H9 (cell line): Measurements from ENCODE around the gene ZNF485. TPM values are rescaled to one million over a fixed set of nuclear protein-coding genes. Genes with fewer than 3 reads are reported as not detected.

Source experiments
- DNase-seq: peaks from one replicate; pipeline ENCODE4 v3.0.0-alpha.2; 2017
- H2AFZ ChIP-seq: one replicate; pipeline ENCODE4 v1.6.1; 2013; ENCODE audit warnings: mild to moderate bottlenecking, low read length, control low read depth, moderate library complexity
- H2AK5ac ChIP-seq: 2 replicates; pipeline ENCODE4 v1.6.1; 2013; ENCODE audit warnings: low read length, control low read depth, mixed read lengths; ENCODE audit not compliant: insufficient read length
- H2BK120ac ChIP-seq: one replicate; pipeline ENCODE4 v1.6.1; 2013; ENCODE audit warnings: low read depth, mild to moderate bottlenecking, low read length, control low read depth, inconsistent platforms; ENCODE audit not compliant: poor library complexity, severe bottlenecking
- H2BK12ac ChIP-seq: 2 replicates; pipeline ENCODE4 v1.6.1; 2013; ENCODE audit warnings: low read length, control low read depth, mixed read lengths, low read depth; ENCODE audit not compliant: insufficient read length
- H2BK15ac ChIP-seq: 2 replicates; pipeline ENCODE4 v1.6.1; 2013; ENCODE audit warnings: low read depth, low read length, control low read depth
- H2BK20ac ChIP-seq: one replicate; pipeline ENCODE4 v1.6.1; 2013; ENCODE audit warnings: low read depth, mild to moderate bottlenecking, low read length, control low read depth, inconsistent platforms; ENCODE audit not compliant: poor library complexity, severe bottlenecking
- H2BK5ac ChIP-seq: 2 replicates; pipeline ENCODE4 v1.6.1; 2013; ENCODE audit warnings: low read length, control low read depth, mixed read lengths; ENCODE audit not compliant: insufficient read length
- H3K14ac ChIP-seq: 2 replicates; pipeline ENCODE4 v1.6.1; 2013; ENCODE audit warnings: low read length, control low read depth; ENCODE audit not compliant: insufficient read depth
- H3K18ac ChIP-seq: 2 replicates; pipeline ENCODE4 v1.6.1; 2013; ENCODE audit warnings: low read depth, mild to moderate bottlenecking, mixed read lengths, low read length, control low read depth; ENCODE audit not compliant: insufficient read length
- H3K23ac ChIP-seq: 2 replicates; pipeline ENCODE4 v1.6.1; 2013; ENCODE audit warnings: low read length, control low read depth, mixed read lengths, low read depth; ENCODE audit not compliant: insufficient read length
- H3K23me2 ChIP-seq: 2 replicates; pipeline ENCODE4 v1.6.1; 2013; ENCODE audit warnings: low read depth, mild to moderate bottlenecking, mixed read lengths, low read length, control low read depth; ENCODE audit not compliant: insufficient read length, poor library complexity, severe bottlenecking
- H3K27ac ChIP-seq: 2 replicates; pipeline ENCODE4 v1.5.1; 2013; ENCODE audit warnings: low read length, control low read depth, mixed read lengths, low read depth; ENCODE audit not compliant: insufficient read length
- H3K27me3 ChIP-seq: 2 replicates; pipeline ENCODE4 v1.6.1; 2013; ENCODE audit warnings: low read length, control low read depth, inconsistent platforms; ENCODE audit not compliant: insufficient read depth
- H3K4ac ChIP-seq: 2 replicates; pipeline ENCODE4 v1.6.1; 2013; ENCODE audit warnings: low read depth, mild to moderate bottlenecking, control low read depth, inconsistent platforms, low read length, moderate library complexity
- H3K4me1 ChIP-seq: 2 replicates; pipeline ENCODE4 v1.6.1; 2013; ENCODE audit warnings: low read length, control low read depth, inconsistent platforms; ENCODE audit not compliant: insufficient read depth
- H3K4me2 ChIP-seq: 2 replicates; pipeline ENCODE4 v1.6.1; 2013; ENCODE audit warnings: low read length, control low read depth, mixed read lengths; ENCODE audit not compliant: insufficient read length, insufficient read depth
- H3K56ac ChIP-seq: 2 replicates; pipeline ENCODE4 v1.6.1; 2013; ENCODE audit warnings: low read depth, mild to moderate bottlenecking, mixed read lengths, low read length, control low read depth; ENCODE audit not compliant: insufficient read length
- H3K79me1 ChIP-seq: 2 replicates; pipeline ENCODE4 v1.6.1; 2013; ENCODE audit warnings: low read depth, mild to moderate bottlenecking, moderate library complexity, low read length, control low read depth, inconsistent platforms; ENCODE audit not compliant: insufficient read depth, poor library complexity, severe bottlenecking
- H3K79me2 ChIP-seq: 2 replicates; pipeline ENCODE4 v1.6.1; 2013; ENCODE audit warnings: low read length, control low read depth, inconsistent platforms; ENCODE audit not compliant: insufficient read depth
- H3K9ac ChIP-seq: 2 replicates; pipeline ENCODE4 v1.6.1; 2013; ENCODE audit warnings: low read length, control low read depth, mixed read lengths; ENCODE audit not compliant: insufficient read length; ENCODE audit errors: extremely low read depth
- H3K9me3 ChIP-seq: one replicate; pipeline ENCODE4 v1.6.1; 2013; ENCODE audit warnings: low read depth, low read length, inconsistent platforms; ENCODE audit not compliant: control insufficient read depth
- H3T11ph ChIP-seq: one replicate; pipeline ENCODE4 v1.6.1; 2013; ENCODE audit warnings: mild to moderate bottlenecking, low read length, control low read depth, inconsistent platforms
- H4K20me1 ChIP-seq: one replicate; pipeline ENCODE4 v1.6.1; 2013; ENCODE audit not compliant: control insufficient read depth, insufficient read length, insufficient read depth
- H4K5ac ChIP-seq: 2 replicates; pipeline ENCODE4 v1.6.1; 2013; ENCODE audit warnings: low read depth, mild to moderate bottlenecking, mixed read lengths, low read length, control low read depth; ENCODE audit not compliant: insufficient read length
- H4K8ac ChIP-seq: replicated peaks from 2 replicates; pipeline ENCODE4 v1.6.1; 2013; ENCODE audit warnings: low read length, control low read depth, mixed read lengths, low read depth; ENCODE audit not compliant: insufficient read length
- H4K91ac ChIP-seq: 2 replicates; pipeline ENCODE4 v1.6.1; 2013; ENCODE audit warnings: low read depth, mild to moderate bottlenecking, moderate library complexity, mixed read lengths, low read length, control low read depth; ENCODE audit not compliant: insufficient read length
- H3K27ac Mint-ChIP-seq, 3 experiments: 2 replicates in 2 of 3; 3 replicates in 1 of 3; pipeline ENCODE4 v1.8.0; 2020 to 2021; ENCODE audit warnings: mixed read lengths in 3 of 3, mild to moderate bottlenecking in 1 of 3, moderate library complexity in 1 of 3
- H3K27me3 Mint-ChIP-seq: 2 replicates; pipeline ENCODE4 v1.8.0; 2021; ENCODE audit warnings: low read depth, mild to moderate bottlenecking, moderate library complexity, mixed read lengths
- H3K36me3 Mint-ChIP-seq, 3 experiments: 2 replicates in 2 of 3; 3 replicates in 1 of 3; pipeline ENCODE4 v1.8.0; 2020 to 2021; ENCODE audit warnings: low read depth in 3 of 3, mixed read lengths in 3 of 3; ENCODE audit not compliant: insufficient read depth in 1 of 3
- H3K4me1 Mint-ChIP-seq, 2 experiments: 2 replicates each; pipeline ENCODE4 v1.8.0; 2020; ENCODE audit warnings: mixed read lengths in 2 of 2
- H3K4me3 Mint-ChIP-seq, 2 experiments: 2 replicates in 1 of 2; 3 replicates in 1 of 2; pipeline ENCODE4 v1.8.0; 2020 to 2021; ENCODE audit warnings: mild to moderate bottlenecking in 2 of 2, mixed read lengths in 2 of 2, moderate library complexity in 1 of 2
- H3K9me3 Mint-ChIP-seq, 2 experiments: 2 replicates in 1 of 2; 3 replicates in 1 of 2; pipeline ENCODE4 v1.8.0; 2020; ENCODE audit warnings: mild to moderate bottlenecking in 2 of 2, mixed read lengths in 2 of 2, moderate library complexity in 1 of 2
- CTCF ChIP-seq: fragments of 200-600 bp; sonication (generic); conservative IDR thresholded peaks from 3 replicates; pipeline ENCODE4 v1.8.0; 2021; ENCODE audit warnings: antibody characterized with exemption, mild to moderate bottlenecking
- WGBS: extraction: QIAGEN DNeasy Blood & Tissue Kit; methylation state at CpG from one replicate; pipeline ENCODE4 v1.1.7; 2013; ENCODE audit warnings: missing lambda C conversion rate, low lambda C conversion rate, mixed read lengths; ENCODE audit not compliant: insufficient read length; ENCODE audit errors: extremely low coverage; 5-methylcytosine and 5-hydroxymethylcytosine counted together
- total RNA-seq: library from RNA; stranded (reverse); gene quantifications from 2 replicates; pipeline ENCODE4 v1.2.1, GENCODE V29; 2021

Gene ZNF485
- total RNA-seq, 1 experiment from 2014 or later, result 8.9 TPM

- H4K20me1 ChIP-seq, result no peaks in the 10 kb centered on the region
- H3K23me2 ChIP-seq, result peaks cover 10% of the 10 kb centered on the region
- no peak for TF ChIP-seq CTCF
- no peak overlapping the region for H3K18ac ChIP-seq
- no peak overlapping the region for H3K14ac ChIP-seq
- H3K27ac ChIP-seq, result no peak overlapping the region
- H3K9ac ChIP-seq, result no peak overlapping the region
- H3K79me2 ChIP-seq, result peaks cover under 1% of the 10 kb centered on the region; the same call in 1 of the 2 replicates
- no peaks in the 10 kb centered on the region; the same call in 1 of the 2 replicates for H3K4me1 ChIP-seq
- no peak overlapping the region for H4K8ac ChIP-seq
- Mint-ChIP-seq H3K36me3 (peaks cover 18 to 26% (median 23%) of the 10 kb centered on the region in 3 experiments), H3K27ac (no peak overlapping the region), H3K27me3 (peaks cover 59% of the 10 kb centered on the region), H3K9me3 (peaks cover 43 to 60% of the 10 kb centered on the region in 2 experiments), H3K4me1 (peaks cover 9 to 16% of the 10 kb centered on the region in 2 experiments), H3K4me3 (no peak overlapping the region)
- H2BK12ac ChIP-seq, result no peak overlapping the region
- H4K5ac ChIP-seq, result no peak overlapping the region
- H3K4me2 ChIP-seq, result no peak overlapping the region
- H2AK5ac ChIP-seq, result no peak overlapping the region
- H3T11ph ChIP-seq, result no peak overlapping the region
- no peak overlapping the region for H3K56ac ChIP-seq
- no peak overlapping the region for H2BK20ac ChIP-seq
- peaks cover 5% of the 10 kb centered on the region for H3K9me3 ChIP-seq
- H2BK5ac ChIP-seq, result no peak overlapping the region
- peaks cover 6% of the 10 kb centered on the region; the same call in 1 of the 2 replicates for H3K27me3 ChIP-seq
- DNase-seq, result no peak
- no CpG with 5 or more reads among the region's 5 CpGs for WGBS
- no peak overlapping the region for H4K91ac ChIP-seq
- H3K23ac ChIP-seq, result no peak overlapping the region
- no peak overlapping the region for H2AFZ ChIP-seq
- H2BK15ac ChIP-seq, result no peak overlapping the region; the same call in 1 of the 2 replicates
- no peak overlapping the region for H2BK120ac ChIP-seq
- H3K79me1 ChIP-seq, result no peaks in the 10 kb centered on the region
- H3K4ac ChIP-seq, result no peak overlapping the region
Measured at GRCh38 chr10:43576062-43576461, 30.2 kb upstream of the ZNF485 start.
